HEK293 (cell line): ENCODE measurements around the gene REC8.
A peak's percentile ranks its signal among the peaks of the same experiment; 100 is the strongest.

Source experiments
- ATF2 ChIP-seq: fragments of 450-650 bp; formaldehyde crosslinking; IDR thresholded peaks from 2 replicates; pipeline ENCODE4 v1.5.1; 2016; ENCODE audit warnings: missing biosample characterization, missing genetic modification characterization, low read depth
- IKZF3 ChIP-seq: fragments of 450-650 bp; IDR thresholded peaks from 2 replicates; pipeline ENCODE4 v1.5.0; 2018; ENCODE audit warnings: missing biosample characterization, mild to moderate bottlenecking, missing genetic modification characterization, moderate library complexity
- KLF17 ChIP-seq: fragments of 450-650 bp; formaldehyde crosslinking; IDR thresholded peaks from 2 replicates; pipeline ENCODE4 v1.5.1; 2016; ENCODE audit warnings: missing biosample characterization, missing genetic modification characterization
- PRDM4 ChIP-seq: fragments of 450-650 bp; formaldehyde crosslinking; IDR thresholded peaks from 2 replicates; pipeline ENCODE4 v1.5.1; 2017; ENCODE audit warnings: missing biosample characterization, missing genetic modification characterization
- SCRT1 ChIP-seq: fragments of 450-650 bp; formaldehyde crosslinking; IDR thresholded peaks from 2 replicates; pipeline ENCODE4 v1.5.1; 2016; ENCODE audit warnings: missing biosample characterization, missing genetic modification characterization, borderline replicate concordance
- SCRT2 ChIP-seq: fragments of 450-650 bp; formaldehyde crosslinking; IDR thresholded peaks from 2 replicates; pipeline ENCODE4 v1.5.1; 2016; ENCODE audit warnings: missing biosample characterization, missing genetic modification characterization
- ZBTB10 ChIP-seq: fragments of 450-650 bp; formaldehyde crosslinking; IDR thresholded peaks from 2 replicates; pipeline ENCODE4 v1.5.1; 2016; ENCODE audit warnings: missing biosample characterization, missing genetic modification characterization
- ZBTB20 ChIP-seq: fragments of 450-650 bp; formaldehyde crosslinking; IDR thresholded peaks from 2 replicates; pipeline ENCODE4 v1.5.1; 2016; ENCODE audit warnings: missing biosample characterization, missing genetic modification characterization
- ZNF558 ChIP-seq: fragments of 450-650 bp; formaldehyde crosslinking; IDR thresholded peaks from 2 replicates; pipeline ENCODE4 v1.5.1; 2016; ENCODE audit warnings: missing biosample characterization, missing genetic modification characterization
- ZNF621 ChIP-seq: fragments of 450-650 bp; formaldehyde crosslinking; IDR thresholded peaks from 2 replicates; pipeline ENCODE4 v1.5.1; 2017; ENCODE audit warnings: missing biosample characterization, missing genetic modification characterization
- TF ChIP-seq, protein P1 (sequence below): fragments of 450-650 bp; formaldehyde crosslinking; conservative IDR thresholded peaks from 2 replicates; pipeline ENCODE4 v1.5.1; 2016; ENCODE audit warnings: low read depth, missing biosample characterization, missing genetic modification characterization
- TF ChIP-seq, protein P2 (sequence below): fragments of 450-650 bp; formaldehyde crosslinking; IDR thresholded peaks from 2 replicates; pipeline ENCODE4; 2016; ENCODE audit warnings: missing biosample characterization, missing genetic modification characterization

Gene REC8

GRCh38 chr14:24136684-24137528 is 35.0 kb upstream of the REC8 start (continued):
- TF ChIP-seq PRDM4 (no peak), ZNF558 (no peak), KLF17 (tag by site-specific recombination) (0 out of 2 replicates have a peak, but pooled peaks have one; percentile 15), SCRT1 (tag by site-specific recombination) (0 out of 2 replicates have a peak, but pooled peaks have one; percentile 30), SCRT2 (tag by site-specific recombination) (peak; percentile 65), IKZF3 (0 out of 2 replicates have a peak, but pooled peaks have one; percentile 54), ZBTB20 (peak; percentile 45; the same call in 1 of the 2 replicates), ZBTB10 (no peak), ZNF621 (tag by site-specific recombination) (no peak), ATF2 (no peak)
- TF ChIP-seq, protein P1, sequence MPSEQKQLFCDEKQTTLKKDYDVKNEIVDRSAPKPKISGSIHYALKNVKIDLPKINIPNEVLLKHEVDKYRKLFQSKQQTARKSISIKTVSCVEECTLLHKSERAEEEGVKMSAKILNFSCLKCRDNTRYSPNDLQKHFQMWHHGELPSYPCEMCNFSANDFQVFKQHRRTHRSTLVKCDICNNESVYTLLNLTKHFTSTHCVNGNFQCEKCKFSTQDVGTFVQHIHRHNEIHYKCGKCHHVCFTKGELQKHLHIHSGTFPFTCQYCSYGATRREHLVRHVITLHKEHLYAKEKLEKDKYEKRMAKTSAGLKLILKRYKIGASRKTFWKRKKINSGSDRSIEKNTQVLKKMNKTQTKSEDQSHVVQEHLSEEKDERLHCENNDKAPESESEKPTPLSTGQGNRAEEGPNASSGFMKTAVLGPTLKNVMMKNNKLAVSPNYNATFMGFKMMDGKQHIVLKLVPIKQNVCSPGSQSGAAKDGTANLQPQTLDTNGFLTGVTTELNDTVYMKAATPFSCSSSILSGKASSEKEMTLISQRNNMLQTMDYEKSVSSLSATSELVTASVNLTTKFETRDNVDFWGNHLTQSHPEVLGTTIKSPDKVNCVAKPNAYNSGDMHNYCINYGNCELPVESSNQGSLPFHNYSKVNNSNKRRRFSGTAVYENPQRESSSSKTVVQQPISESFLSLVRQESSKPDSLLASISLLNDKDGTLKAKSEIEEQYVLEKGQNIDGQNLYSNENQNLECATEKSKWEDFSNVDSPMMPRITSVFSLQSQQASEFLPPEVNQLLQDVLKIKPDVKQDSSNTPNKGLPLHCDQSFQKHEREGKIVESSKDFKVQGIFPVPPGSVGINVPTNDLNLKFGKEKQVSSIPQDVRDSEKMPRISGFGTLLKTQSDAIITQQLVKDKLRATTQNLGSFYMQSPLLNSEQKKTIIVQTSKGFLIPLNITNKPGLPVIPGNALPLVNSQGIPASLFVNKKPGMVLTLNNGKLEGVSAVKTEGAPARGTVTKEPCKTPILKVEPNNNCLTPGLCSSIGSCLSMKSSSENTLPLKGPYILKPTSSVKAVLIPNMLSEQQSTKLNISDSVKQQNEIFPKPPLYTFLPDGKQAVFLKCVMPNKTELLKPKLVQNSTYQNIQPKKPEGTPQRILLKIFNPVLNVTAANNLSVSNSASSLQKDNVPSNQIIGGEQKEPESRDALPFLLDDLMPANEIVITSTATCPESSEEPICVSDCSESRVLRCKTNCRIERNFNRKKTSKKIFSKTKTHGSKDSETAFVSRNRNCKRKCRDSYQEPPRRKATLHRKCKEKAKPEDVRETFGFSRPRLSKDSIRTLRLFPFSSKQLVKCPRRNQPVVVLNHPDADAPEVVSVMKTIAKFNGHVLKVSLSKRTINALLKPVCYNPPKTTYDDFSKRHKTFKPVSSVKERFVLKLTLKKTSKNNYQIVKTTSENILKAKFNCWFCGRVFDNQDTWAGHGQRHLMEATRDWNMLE (tag by site-specific recombination) = no peak
- TF ChIP-seq, protein P2, sequence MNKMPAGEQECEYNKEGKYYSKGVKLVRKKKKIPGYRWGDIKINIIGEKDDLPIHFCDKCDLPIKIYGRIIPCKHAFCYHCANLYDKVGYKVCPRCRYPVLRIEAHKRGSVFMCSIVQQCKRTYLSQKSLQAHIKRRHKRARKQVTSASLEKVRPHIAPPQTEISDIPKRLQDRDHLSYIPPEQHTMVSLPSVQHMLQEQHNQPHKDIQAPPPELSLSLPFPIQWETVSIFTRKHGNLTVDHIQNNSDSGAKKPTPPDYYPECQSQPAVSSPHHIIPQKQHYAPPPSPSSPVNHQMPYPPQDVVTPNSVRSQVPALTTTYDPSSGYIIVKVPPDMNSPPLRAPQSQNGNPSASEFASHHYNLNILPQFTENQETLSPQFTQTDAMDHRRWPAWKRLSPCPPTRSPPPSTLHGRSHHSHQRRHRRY (tag by site-specific recombination) = no peak
